CD4-positive, alpha-beta T cell treated with Interleukin-10 for 1 hour (primary cell): Measurements from ENCODE around the gene ICA1.

Experiments
- DNase-seq: peaks from one replicate; pipeline ENCODE4 v3.0.0-alpha.2; 2020

Gene ICA1

GRCh38 chr7:8226501-8226900 is 35.5 kb downstream of the ICA1 start:
- DNase-seq: no peak

GRCh38 chr7:8221567-8221966 is 40.4 kb downstream of the ICA1 start:
- DNase-seq: no peak

GRCh38 chr7:8221101-8221495 is 40.9 kb downstream of the ICA1 start:
- DNase-seq: no peak

GRCh38 chr7:8220376-8221100 is 41.4 kb downstream of the ICA1 start:
- no peak for DNase-seq

GRCh38 chr7:8217200-8218068 is 44.5 kb downstream of the ICA1 start:
- DNase-seq: peak; percentile 79

GRCh38 chr7:8216334-8216690 is 45.7 kb downstream of the ICA1 start:
- no peak for DNase-seq

GRCh38 chr7:8215648-8216333 is 46.2 kb downstream of the ICA1 start:
- DNase-seq: no peak

GRCh38 chr7:8214244-8214824 is 47.6 kb downstream of the ICA1 start:
- DNase-seq: no peak

- no peak for DNase-seq
Measured at GRCh38 chr7:8213381-8213780, 48.6 kb downstream of the ICA1 start.

GRCh38 chr7:8212638-8213037 is 49.3 kb downstream of the ICA1 start:
- DNase-seq: no peak

GRCh38 chr7:8211725-8212096 is 50.3 kb downstream of the ICA1 start:
- DNase-seq: no peak

GRCh38 chr7:8210845-8211724 is 50.9 kb downstream of the ICA1 start:
- no peak for DNase-seq

- DNase-seq: no peak
Measured at GRCh38 chr7:8209353-8209752, 52.6 kb downstream of the ICA1 start.

- no peak for DNase-seq
Measured at GRCh38 chr7:8208816-8209215, 53.2 kb downstream of the ICA1 start.

GRCh38 chr7:8206956-8207355 is 55.0 kb downstream of the ICA1 start:
- DNase-seq: no peak

- no peak for DNase-seq
Measured at GRCh38 chr7:8205537-8205936, 56.4 kb downstream of the ICA1 start.

GRCh38 chr7:8205031-8205387 is 57.0 kb downstream of the ICA1 start:
- DNase-seq: no peak

GRCh38 chr7:8204339-8205030 is 57.5 kb downstream of the ICA1 start:
- DNase-seq: no peak

- no peak for DNase-seq
Measured at GRCh38 chr7:8201846-8202441, 60.0 kb downstream of the ICA1 start.

GRCh38 chr7:8200717-8201116 is 61.2 kb downstream of the ICA1 start:
- DNase-seq: no peak

- DNase-seq: no peak
Measured at GRCh38 chr7:8200316-8200715, 61.7 kb downstream of the ICA1 start.
